HG02885 (cell line): Measurements from ENCODE around the gene PAK3.

Experiments
- ATAC-seq: cut with Tn5 transposase; IDR thresholded peaks from one replicate; pipeline ENCODE4 v1.9.1; 2021; ENCODE audit warnings: mild to moderate bottlenecking; ENCODE audit not compliant: unreplicated experiment, poor library complexity

PAK3 gene

DNA sequence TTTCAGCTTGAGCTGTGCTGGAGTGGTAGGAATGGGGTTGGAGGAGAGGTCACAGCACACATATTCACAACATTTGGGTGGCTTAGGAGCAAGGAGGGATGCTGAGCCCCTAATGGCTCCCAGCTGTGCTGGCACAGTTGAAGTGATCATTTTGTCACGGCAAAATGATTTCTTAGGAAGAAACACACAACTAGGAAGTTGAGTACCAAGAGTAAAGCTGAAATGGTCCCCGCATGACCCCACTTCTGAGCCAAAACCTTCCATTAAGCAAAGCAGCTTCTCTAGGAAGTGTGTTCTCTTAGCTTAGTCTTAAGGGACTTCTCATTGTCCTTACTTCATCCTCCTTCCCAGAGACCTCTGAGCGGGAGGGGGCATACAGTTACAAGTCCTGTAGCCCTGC, 161.7 kb downstream of the PAK3 start:
- no peak for ATAC-seq

DNA sequence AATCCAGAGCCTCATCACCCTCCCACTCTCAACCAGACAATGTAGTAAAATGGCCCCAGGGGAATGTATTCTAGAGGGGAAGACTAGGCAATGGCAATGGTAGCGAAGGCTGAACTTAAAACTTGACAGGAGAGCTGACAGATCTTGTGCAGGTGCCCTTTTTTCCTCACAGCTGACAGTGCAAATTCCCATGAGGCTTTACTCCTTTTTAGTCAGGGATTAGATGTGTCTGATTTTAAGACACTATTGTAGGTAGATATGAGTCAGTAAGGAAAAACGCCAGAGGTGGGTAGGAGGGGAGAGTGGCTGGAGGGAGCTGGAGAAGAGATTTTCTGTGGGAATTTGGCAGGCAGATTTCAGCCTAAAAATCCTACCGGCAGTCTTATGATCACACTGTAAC, 163.6 kb downstream of the PAK3 start:
- ATAC-seq = no peak

DNA sequence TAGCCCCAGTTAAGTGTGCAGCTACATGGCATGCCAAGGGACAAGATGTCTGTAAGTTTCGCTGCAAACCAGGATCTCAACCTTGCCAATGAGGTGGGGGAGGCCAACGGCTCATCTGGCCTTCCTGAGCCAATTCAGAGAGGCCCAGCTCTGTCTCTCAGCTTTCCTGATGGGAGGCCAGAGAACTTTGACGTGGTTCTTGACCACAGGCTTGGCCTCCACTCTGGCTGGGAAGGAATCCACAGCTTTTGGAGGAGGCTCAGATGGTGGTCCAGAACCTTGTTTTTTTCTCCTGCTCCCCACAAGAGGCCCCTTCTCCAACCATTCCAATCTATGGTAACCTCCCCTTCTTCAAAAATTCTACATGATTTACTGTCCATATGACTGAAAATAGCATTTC, 164.5 kb downstream of the PAK3 start:
- no peak for ATAC-seq

DNA sequence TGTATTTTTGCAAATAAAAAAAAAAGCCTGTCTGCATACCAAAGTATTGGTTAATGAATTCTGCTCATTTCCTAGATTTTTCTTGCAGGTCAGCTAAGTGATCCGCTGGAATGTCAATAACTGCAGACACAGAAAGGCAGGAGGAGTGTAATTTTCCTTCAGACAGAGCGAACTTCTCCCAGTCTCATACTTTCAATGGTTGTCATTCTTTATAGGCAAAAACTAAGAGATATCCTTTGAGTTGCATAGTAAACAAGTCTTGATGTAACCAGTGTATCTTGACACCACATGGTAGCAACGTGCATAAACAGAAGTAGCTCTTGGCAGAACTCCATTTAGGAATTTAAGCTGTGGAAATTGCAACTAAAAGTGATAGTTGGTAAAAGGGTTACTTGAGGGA, 166.1 kb downstream of the PAK3 start:
- ATAC-seq = no peak

DNA sequence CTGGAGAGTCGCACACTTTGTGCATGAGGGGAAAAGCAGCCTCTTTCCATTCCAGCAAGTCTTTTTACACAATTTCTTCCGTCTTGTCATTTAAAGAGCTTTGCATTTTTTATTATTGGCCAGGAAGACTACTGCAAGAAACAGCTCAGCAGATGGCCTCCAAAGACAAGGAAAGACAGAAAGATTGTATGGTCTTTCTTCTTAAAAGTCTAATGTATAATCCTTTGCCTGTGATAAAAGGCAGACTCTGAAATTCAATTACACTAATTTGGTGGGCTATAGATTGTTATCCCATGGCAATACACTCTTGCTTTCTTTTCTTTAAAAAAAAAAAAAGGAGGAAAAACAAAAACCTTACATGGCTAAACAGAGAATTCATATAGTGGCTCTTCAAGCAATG, 168.4 kb downstream of the PAK3 start:
- no peak for ATAC-seq

DNA sequence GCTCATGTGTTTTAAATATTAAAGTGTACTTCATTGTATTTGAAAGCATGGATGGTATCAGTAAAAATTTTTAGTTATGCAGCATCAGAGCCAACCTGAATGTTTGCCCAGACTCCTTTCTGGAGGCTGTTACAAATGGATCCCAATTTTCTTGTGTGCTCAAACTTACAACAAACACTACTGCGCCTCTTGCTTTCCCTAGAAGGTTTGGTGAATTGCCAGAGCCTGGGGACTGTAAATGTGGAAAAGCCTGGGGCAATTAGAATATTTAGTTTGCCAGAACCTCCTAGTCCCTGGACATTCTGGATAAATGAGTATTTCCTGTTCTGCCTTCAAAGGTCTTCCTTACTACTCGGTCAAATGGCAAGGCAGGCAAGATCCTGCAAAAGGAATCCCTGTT, 169.5 kb downstream of the PAK3 start:
- no peak for ATAC-seq

DNA sequence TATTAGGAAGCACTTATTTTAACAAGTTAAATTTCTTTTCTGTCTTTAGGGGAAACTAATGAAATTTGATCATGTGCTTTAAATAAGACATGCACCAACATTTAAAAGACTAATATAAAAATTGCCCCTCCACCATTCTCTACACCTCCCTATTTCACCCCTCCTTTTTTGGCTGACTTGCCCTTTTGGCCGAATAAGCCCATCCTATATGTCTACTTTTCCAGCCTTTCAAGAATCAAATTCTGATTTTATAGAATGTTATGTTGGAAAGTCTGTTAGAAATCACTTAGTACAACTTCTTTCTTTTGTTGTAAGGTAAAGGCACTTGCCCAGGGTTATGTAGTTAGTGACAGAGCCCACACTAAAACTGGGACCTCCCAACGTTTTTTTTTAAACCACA, 172.5 kb downstream of the PAK3 start:
- no peak for ATAC-seq

DNA sequence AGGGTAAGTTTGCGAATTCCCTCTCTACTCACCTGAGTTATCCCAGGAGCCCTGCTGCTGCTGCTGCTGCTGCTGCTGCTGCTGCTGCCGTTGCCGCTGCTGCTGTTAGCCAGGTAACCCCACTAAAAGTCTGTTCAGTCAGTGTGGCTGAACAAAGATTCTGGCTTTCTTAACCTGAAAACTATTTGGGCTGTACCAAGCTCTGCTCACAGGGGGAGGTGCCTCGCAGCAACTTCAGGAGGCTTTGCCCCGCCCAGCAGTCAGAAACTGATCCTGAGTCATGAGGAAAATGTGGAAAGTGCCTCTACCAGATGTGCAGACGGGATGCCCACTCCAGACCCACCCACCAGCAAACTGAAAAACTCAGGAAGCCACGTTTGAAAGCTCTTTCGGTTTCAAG, 174.3 kb downstream of the PAK3 start, which contains the start of gene CAPN6:
CAPN6 (minus strand) TSS at position 145 of the 400 bp plus-strand sequence. CDS start 6,547 bp downstream, outside the sequence.
- ATAC-seq = no peak
